GM21423 (cell line): ENCODE measurements around the gene RESP18.

Experiments
- ATAC-seq: cut with Tn5 transposase; IDR thresholded peaks from one replicate; pipeline ENCODE4 v1.9.1; 2021; ENCODE audit warnings: mild to moderate bottlenecking, moderate library complexity; ENCODE audit not compliant: unreplicated experiment

The RESP18 gene

DNA sequence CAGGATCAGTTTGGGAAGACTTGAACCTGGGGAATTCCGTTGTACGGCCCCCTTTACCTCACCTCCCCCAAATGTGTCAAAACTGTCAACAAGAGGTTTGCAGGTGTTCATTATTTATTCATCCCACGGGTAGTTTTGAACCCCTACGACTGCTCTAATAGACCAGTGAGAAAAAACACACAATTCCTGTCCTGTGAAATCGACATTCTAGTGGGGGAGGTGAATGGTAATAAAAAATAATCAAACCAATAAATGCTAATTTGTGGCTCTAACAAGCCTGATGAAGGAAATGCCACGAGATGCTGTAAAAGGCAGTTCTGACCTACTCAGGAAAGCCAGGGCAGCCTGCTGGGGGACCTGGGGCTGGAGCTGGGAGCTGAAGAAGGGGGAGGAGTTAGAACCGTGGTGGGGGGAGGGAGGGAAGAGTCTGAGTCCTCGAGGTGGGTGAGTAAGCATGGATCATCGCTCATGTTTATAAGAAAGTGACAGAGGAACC, 53.8 kb downstream of the RESP18 start:
- no peak for ATAC-seq

DNA sequence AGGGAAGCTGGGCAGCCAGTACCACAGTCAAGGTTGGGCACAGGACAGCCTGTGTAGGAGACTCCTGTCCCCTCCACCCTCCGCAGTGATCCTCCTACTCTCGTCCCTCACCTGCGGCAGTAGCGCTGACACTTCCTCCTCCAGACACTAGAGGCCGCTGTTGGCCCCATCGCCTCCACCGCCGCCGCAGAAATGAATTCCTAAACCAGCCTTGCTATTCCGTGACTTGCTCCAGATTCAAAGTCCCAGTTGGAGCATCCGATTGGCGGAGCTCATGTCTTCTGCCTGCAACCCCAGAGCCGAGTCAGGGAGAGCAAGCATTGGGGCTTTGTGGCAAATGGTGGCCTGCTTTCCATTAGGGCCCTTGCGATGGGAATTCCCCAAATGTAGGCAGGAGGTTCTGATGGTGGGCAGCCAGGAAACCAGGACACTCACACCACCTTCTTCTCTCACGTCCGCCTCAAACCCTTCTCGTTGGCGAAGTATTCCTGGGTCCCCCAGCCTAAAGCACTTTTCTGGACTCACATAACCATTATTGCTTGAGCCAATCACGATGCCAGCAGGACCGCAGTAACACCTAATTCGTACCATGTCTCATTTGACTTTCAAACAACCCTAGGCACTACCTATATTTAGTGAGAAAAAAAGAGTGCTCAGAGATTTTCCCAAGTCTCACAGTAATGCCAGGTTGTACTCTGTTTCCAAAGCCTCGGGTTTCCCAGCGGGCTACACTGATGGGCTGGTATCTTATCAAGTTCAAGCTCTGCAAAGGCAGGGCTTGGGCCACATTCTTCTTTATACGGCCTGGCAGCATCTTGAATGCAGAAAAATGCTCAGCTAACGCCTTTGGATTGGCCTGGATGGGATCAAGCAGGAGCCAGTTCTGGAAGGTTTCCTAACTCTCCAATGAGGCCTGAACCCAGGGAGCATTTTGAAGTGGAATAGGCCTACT, 54.6 kb downstream of the RESP18 start:
- ATAC-seq, result peak; percentile 19
